Activated CD4-positive, alpha-beta T cell treated with anti-CD3 and anti-CD28 coated beads, Interleukin-2, amount 50 U/mL, for 16 hours (primary cell): ENCODE results near the gene GGNBP2.

Source experiments
- DNase-seq: peaks from one replicate; pipeline ENCODE4 v3.0.0-alpha.2; 2020

The GGNBP2 gene

DNA sequence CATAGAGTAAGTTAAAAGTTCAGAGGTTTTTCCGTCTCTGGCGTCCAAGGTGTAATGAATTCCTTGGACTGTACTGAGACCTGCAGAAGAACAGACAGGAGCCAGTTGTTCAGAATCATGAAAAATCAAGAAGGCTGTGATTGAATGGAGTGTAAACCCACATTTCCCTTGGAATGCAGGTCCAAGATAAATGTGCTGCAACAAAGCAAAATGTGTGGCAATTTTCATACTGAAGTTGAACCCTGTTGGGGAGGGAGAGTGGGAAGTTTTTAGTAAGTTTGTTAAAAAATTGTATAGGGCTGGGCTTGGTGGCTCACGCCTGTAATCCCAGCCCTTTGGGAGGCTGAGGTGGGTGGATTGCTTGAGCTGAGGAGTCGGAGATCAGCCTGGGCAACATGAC is 21.4 kb downstream of the GGNBP2 start:
- DNase-seq: no peak

DNA sequence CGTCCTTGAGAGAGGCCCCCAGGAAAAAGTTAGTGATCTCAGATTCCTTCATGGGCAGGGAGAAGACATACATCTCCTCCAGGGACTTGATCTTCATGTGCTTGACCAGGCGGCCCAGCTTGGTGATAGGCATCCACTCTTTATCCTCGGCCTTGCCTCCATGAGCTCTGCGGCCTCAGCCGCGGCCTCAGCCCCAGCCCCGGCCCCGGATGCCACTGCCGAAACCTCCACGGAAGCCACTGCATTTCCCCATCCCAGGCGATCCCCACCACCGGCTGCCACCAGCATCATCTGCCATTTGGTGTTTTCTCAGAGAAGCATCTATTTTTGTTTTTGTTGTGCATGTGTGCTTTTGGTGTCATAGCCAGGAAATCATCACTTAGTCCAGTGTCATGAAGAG is 30.3 kb downstream of the GGNBP2 start:
- DNase-seq: no peak

DNA sequence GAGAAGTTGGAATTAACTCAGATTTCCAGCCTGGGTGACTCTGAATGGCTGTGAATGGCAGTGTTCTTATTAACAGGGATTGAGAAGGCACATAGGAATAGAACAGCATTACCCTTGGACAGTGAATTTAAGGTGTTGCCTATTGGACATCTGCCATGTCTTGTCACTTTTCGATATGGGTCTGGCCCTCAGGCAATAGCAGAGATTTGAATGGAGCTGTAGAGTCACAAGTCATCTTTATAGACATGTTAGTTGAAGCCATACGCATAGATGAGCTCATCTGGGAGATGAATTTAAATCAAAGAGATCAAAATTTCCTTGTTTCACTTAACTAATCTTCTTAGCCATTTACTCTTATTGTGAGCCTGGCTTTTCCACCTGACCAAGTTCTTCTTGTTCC is 32.1 kb downstream of the GGNBP2 start:
- no peak for DNase-seq

DNA sequence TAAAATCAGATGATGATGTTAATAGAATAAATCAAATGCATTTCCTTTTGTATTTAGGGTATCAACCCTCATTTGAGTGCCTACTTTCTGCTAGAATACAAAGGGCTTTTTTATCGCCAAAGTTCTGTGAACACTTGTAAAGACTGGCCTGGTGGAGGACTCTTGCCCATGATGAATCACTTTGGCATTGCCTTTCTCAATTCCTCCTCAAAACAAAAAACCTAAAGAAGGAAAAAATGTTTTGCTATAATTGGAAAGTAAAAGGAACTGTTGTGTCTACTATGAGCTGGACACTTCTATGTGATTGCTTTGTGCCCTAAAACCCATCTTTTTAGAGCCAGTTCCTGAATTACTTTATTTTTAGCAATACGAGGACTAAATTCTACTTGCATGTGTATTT is 34.0 kb downstream of the GGNBP2 start:
- DNase-seq: no peak

DNA sequence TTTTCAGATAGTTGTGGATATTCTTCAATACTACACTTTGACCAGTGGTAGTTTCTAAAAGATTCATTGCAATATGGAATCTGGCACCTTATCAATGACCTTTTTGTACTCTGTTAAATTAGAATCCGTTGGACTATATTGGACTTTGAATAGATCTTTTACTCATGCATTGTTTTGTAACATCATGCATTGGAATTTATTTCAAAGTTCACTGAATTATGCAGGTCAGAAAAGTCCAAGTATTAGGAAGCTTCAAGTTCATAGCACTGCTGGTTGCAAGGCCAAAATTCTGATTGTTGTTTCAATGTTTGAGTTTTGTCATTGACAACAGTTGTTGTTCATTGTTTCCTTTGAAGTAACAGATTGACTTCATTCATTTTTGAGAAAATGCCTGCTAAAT is 39.1 kb downstream of the GGNBP2 start:
- DNase-seq: no peak

DNA sequence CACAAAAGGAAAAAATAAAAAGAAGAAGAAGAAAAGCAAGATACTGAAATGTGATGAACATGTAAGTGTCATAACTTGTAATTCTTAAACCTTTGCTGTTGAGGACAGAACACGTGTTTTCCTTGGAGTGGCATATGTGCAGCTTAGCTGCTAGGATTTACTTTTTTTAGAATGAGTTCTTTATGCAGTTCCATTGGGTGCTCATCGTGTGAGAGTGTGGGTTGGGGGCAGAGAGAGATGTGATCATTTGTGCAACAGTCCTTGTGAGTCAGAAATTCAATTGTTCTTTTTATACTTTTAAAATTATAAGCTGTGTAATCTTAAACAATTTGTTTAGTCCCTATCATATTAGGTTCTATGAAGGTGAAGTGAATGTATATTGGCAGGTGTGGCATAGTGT is 41.4 kb downstream of the GGNBP2 start:
- no peak for DNase-seq

DNA sequence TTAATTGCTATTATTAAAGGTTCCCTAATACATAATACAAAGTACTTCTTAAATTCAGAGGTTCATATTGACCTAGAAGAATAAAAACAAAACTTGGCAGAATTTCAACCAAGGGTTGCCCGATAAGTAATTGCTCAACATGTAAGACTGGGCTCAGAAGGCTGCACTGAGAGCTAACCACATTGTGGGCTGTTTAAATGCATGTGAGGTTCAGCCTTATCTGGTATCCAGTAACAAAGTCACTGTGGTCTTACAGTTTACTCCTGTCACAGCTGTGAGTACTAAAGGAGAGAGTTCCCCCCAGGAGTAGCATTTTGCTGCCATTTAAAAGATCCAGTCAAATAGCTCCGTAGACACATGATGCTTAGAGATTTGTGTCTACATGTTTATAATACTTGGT is 45.4 kb downstream of the GGNBP2 start:
- DNase-seq: no peak

DNA sequence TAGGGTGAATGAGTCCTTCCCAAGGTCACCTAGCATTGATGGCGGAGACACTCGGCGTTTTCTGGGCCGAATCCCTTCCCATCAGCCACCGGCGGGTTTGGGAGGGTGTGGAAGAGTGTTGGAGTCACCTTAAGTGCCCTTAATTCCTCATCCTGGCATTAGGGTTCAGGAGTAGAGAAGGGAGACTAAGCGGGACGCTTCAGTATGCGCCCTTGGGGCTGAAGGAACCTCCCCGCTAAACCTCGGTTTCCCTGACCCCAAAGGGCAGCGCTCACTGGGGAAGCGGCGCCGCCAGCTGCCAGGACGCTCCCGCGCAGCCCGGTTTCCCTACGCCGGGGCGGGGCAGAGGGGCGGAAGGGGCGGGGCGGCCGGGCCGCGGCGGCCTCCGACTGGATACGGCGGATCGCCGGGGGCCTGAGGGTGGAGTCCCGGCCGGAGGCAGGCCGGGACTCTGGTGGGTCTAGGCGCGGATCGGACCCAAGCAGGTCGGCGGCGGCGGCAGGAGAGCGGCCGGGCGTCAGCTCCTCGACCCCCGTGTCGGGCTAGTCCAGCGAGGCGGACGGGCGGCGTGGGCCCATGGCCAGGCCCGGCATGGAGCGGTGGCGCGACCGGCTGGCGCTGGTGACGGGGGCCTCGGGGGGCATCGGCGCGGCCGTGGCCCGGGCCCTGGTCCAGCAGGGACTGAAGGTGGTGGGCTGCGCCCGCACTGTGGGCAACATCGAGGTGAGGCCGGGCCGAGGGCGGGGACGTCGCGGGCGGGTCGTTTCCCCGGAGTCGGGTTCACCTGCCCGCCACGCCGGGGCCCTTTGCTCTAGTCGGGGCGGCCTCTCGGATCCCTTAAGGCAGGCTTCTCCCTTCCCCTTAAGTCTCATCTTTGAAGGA is 47.0 kb downstream of the GGNBP2 start, which contains the start of gene DHRS11:
Gene DHRS11 (plus strand): TSS at position 446 of the 882 bp plus-strand sequence. CDS start 131 bp downstream, at position 577.
- peak; percentile 81 for DNase-seq

DNA sequence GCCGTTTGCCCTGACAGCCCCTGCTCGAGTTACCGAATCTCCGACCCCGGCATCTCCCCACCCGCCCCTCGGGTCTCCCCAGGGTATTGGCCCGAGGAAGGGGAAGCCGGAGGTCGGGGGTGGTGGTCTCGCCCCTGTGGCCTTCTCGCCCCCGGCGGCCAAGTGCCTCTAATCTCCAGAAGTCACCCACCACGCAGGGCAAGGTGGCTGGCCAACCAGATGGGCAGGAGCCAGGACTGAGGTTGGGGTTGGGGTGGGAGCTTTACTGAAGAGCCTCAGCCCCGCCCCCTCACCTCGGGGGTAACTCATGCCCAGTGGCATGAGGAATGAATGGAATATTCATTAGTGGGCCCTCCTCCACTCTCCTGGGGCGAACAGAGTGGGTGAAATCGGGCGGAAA is 47.6 kb downstream of the GGNBP2 start:
- no peak for DNase-seq

DNA sequence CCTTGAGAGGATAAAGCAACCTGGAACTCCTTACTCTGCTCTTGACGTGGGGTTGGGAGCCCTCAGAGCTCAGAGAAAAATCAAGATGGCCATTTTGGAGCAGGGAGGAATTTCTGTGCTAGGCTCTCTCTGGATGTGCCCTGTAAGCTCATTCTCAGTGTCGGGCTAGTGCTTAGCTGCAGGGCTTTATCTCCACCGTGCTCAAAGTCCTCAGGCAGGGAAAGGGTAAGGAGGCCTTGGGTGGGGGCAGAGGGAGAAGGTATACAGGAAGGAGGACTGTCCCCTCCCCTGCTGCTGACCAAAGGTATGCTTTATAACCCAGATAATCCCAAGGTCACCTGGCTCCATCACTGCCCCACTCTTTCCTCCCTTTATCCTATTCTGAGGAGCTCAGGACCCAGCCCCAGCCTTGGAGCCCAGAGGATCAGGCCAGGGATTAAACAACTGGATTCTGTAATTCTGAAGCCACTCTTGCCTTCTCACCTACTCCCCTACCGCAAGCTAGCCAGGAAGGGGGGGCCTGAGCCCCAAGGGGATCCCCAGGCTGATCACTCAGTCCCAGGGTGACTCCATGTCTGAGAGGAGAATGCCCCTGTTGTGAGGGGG is 48.1 kb downstream of the GGNBP2 start:
- DNase-seq: no peak

DNA sequence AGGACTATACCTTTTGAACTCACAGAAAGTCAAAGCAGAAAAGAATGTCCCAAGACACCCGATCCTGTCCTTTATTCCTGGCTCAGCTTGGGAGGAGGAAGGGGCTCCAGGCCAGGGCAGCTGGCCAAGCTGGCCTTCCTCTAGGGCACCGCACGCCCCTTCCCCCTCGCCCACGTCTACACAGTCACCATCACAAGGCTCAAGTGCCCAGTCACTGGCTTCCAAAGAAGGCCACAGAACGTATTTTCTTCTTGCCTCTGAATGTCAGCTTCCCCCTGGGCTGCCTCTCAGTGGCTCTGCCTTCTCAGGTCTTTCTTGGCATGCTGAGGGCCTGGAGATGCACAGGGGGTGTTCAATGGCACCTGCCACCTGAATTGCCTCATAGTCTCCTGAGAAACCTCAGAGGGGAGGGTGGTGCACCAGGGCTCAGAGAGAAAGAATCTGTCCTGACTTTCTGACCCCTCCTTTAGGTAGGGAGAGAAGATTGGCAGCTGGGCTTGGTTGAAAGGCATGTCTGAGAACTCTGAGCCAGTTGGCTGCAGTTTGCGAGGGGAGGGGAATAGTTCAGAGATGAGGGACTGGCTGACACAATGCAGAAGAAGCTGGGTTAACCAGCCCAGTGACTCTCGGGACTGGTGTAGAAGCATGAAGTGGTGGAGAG is 49.1 kb downstream of the GGNBP2 start:
- no peak for DNase-seq

DNA sequence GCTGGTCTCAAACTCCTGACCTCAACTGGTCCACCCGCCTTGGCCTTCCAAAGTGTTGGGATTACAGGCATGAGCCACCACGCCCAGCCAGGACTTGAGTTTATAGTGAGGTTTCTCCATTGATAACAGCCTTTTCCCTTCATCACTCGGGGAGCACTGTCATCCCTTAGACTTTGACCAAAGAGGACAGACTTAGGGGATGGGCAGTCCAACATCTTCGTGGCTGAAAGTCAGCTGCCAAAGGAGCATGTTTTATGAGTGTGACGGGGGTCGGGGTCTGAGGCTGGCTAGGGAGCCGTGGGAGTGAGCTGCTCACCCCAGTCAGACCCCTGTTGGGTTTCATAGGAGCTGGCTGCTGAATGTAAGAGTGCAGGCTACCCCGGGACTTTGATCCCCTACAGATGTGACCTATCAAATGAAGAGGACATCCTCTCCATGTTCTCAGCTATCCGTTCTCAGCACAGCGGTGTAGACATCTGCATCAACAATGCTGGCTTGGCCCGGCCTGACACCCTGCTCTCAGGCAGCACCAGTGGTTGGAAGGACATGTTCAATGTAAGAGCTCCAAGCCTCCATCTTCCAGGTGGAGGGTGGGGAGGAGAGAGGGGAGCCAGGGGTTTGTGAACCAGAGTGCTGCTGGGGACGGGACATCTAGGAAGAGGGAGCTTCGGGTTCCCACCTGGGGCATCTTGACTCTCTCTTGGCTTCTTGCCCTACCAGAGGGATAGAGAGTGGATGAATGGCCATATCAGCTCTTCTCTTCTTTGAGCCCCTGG is 50.1 kb downstream of the GGNBP2 start:
- no peak for DNase-seq

DNA sequence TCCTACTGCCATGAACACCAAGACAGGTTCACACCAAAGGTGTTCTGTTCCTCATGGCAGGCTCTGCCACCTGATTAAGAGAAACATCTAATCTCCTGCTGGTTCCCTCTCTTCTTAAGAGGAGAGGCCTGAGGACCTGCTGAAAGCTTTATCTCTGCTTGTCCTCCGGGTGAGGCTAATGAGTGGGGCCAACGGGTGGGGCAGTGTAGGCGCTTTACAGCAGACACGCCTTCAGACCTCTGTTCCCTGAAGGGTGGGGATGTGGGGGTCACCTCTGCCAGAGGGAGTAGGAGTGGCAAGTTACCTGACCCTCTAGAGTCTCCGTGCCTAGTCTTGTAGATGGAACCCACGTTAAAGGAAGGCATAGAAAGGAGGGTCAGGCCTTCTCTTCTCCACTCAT is 52.5 kb downstream of the GGNBP2 start:
- DNase-seq: no peak

DNA sequence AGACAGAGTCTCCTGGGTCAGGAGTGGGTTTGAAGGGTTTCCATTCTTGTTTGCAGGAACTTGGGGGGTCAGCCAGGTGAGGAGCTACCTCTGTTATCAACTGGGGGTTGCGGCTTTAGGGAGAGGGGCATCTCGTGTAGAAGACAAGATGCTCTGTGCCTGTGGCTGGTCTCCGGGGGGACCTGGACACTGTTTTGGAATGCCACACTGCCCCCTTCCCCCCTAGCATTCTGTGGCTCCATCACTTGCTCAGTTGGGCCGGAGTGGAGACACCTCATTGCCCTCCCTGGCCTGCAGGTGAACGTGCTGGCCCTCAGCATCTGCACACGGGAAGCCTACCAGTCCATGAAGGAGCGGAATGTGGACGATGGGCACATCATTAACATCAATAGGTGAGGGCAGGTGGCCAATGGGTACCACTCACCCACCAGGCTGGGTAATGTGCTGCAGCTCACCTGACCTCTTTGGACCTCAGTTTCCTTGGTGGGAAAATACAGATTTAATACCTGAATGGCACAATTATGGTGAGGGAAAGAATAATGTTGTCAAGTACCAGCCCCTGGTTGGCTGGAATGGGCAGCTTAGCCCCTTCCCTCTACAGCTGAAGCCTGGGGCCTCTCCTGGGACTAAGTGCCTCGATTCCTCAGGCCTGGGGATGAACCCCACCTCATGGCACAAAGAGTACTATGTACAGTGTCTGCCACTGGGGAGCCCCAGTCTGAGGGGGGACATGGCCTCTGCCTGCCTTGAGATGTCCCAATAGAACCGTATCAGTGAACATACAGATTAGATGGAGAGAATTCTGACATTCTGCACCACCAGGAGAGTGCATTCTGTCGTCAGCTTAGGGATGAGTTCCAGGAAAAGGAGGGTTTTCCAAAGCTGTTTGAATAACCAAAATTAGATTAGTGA is 53.4 kb downstream of the GGNBP2 start:
- no peak for DNase-seq

DNA sequence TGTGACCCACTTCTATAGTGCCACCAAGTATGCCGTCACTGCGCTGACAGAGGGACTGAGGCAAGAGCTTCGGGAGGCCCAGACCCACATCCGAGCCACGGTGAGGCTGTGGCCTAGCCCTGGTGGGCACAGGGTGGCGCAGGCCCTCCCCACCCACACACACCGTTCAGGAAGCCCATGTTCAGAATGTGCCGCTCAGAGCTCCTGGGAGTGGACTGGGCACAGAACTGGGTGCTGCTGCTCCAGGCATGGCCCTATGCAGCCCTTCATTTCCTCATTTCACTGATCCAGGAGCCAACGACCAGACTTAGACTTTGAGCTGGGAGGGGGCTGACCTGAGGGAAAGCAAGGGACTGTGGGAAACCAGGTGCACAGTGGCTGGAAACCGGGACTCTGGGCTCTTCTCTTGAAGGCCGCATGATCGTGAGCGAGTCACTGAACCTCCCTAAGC is 54.3 kb downstream of the GGNBP2 start:
- no peak for DNase-seq

DNA sequence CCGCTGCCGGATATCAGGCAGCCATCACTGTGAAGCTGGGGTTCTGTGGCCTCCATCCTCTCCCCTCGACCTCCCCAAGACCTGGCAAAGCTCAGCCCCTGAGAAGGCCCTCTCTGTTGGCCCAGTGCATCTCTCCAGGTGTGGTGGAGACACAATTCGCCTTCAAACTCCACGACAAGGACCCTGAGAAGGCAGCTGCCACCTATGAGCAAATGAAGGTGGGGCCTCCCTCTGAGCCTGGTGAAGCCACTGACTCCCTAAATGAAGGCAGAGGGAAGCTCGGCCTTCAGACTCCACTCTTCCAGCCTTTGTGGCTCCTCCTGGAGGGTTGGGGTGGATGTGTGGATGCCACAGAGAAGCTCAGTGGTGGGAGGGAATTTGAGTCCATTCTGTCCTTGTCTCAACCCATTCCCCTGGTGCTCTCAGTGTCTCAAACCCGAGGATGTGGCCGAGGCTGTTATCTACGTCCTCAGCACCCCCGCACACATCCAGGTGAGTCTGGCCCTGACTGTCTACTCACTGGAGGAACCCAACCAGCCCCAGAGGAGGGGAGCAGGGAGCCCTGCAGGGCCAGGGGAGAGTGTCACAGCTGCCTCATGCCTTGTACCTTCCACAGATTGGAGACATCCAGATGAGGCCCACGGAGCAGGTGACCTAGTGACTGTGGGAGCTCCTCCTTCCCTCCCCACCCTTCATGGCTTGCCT is 55.0 kb downstream of the GGNBP2 start:
- no peak for DNase-seq

DNA sequence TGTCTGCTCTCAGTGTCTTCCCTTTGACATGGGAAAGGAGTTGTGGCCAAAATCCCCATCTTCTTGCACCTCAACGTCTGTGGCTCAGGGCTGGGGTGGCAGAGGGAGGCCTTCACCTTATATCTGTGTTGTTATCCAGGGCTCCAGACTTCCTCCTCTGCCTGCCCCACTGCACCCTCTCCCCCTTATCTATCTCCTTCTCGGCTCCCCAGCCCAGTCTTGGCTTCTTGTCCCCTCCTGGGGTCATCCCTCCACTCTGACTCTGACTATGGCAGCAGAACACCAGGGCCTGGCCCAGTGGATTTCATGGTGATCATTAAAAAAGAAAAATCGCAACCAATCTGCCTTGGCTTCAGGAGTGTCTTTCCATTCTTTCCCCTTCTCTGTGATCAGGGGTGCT is 55.7 kb downstream of the GGNBP2 start:
- DNase-seq: no peak

DNA sequence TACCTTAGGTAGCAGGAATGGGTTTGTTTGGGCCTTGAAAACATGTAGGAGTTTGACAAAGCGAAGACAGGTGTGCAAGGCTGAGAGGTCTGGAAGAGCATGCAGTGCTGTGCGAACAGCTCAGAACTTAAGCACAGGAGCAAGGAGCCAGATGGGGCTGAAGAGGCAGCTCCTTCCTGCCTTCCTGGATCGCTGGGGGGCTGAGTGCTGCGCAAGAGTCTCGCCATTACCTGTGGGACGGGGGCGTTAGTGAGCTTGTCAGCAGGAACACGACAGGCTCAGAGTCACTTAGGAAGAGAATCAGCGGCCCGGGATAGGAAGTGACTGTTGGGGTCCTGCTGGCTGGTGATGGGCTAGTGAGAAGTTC is 56.2 kb downstream of the GGNBP2 start:
- no peak for DNase-seq

DNA sequence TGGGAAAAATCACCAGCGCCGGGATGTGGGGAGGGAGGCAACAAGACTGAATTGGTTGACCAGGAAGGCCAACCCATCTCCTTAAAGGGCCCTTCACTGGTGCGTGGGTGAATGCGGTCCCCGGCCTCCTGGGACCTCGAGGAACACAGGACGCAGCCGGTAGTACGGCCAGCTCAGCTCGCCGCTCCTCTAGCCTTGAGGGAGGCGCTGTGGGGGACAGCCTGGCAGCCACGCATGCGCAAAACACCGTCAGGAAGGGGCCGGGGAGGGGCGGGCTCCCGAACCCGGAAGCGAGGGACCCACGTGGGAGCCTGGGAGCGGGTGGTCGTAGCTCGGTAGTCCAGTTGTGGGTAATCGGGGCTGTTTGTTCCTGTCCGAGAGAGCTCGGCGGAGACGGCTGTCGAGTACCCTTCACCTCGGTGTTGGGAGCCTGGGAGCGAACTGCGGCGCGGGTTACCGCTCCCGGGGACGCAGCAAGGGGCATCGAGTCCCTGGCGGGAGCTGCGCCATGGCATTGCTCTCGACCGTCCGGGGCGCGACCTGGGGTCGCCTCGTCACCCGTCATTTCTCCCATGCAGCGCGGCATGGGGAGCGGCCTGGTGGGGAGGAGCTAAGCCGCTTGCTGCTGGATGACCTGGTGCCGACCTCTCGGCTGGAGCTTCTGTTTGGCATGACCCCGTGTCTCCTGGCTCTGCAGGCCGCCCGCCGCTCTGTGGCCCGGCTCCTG is 56.7 kb downstream of the GGNBP2 start, which contains the start of gene MRM1:
Gene MRM1 (plus strand): TSS at position 281 of the 727 bp plus-strand sequence. CDS start 228 bp downstream, at position 509.
- DNase-seq: peak; percentile 94

DNA sequence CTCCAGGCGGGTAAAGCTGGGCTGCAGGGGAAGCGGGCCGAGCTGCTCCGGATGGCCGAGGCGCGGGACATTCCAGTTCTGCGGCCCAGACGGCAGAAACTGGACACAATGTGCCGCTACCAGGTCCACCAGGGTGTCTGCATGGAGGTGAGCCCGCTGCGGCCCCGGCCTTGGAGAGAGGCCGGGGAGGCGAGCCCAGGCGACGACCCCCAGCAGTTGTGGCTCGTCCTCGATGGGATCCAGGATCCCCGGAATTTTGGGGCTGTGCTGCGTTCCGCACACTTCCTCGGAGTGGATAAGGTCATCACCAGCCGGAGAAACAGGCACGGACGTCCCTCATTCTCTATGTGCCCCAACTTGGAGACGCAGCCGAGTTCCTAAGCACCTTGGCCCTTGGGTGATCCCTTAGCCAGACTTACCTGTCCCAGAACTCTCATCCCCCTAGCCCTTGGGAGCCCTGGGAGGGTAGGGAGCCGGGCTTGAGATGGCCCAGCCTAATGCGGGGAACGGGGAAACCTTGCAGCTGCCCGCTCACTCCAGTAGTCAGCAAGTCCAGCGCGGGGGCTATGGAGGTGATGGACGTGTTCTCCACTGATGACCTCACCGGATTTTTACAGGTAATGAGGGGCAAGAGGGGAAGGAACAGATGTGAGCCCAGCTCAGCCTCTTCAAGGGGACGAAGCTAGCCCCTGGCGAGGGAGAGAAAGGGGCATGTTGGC is 57.5 kb downstream of the GGNBP2 start:
- no peak for DNase-seq
